COLO829 (cell line): ENCODE measurements around the gene ZSWIM3.
A peak's percentile ranks its signal among the peaks of the same experiment; 100 is the strongest.
"Not testable (repeated sequence)": the region's sequence is repeated elsewhere in the genome, so short reads cannot be mapped to it uniquely, and the experiment has no call there.

Source experiments
- DNase-seq: peaks from one replicate; pipeline ENCODE4 v3.0.0; 2012; ENCODE audit warnings: low spot score

The ZSWIM3 gene

GRCh38 chr20:45857114-45857881, at the start of gene ZSWIM3, which contains the start of gene ACOT8:
TSS of gene ZSWIM3 (plus strand) at chr20:45857614. CDS start at chr20:45857826, 212 bp downstream.
TSS of gene ACOT8 (minus strand) at chr20:45857392. CDS start at chr20:45857315, 77 bp downstream.
- peak; percentile 100 for DNase-seq

- no peak for DNase-seq
Measured at GRCh38 chr20:45810191-45810970, 47.0 kb upstream of the ZSWIM3 start.

- DNase-seq: peak; percentile 100
Measured at GRCh38 chr20:45812157-45813005, 45.0 kb upstream of the ZSWIM3 start, which contains the start of gene UBE2C. TSS of gene UBE2C (plus strand) at chr20:45812644. CDS start at chr20:45812696, 52 bp downstream.

GRCh38 chr20:45813006-45813340, 44.4 kb upstream of the ZSWIM3 start:
- no peak for DNase-seq

GRCh38 chr20:45813489-45813888, 43.9 kb upstream of the ZSWIM3 start:
- no peak for DNase-seq

- no peak for DNase-seq
Measured at GRCh38 chr20:45814314-45814713, 43.1 kb upstream of the ZSWIM3 start.

GRCh38 chr20:45816951-45817350, 40.5 kb upstream of the ZSWIM3 start:
- DNase-seq: no peak

GRCh38 chr20:45817376-45818194, 39.8 kb upstream of the ZSWIM3 start:
- no peak for DNase-seq

- no peak for DNase-seq
Measured at GRCh38 chr20:45818239-45818638, 39.2 kb upstream of the ZSWIM3 start.

GRCh38 chr20:45819466-45819865, 37.9 kb upstream of the ZSWIM3 start:
- no peak for DNase-seq

GRCh38 chr20:45821947-45822346, 35.5 kb upstream of the ZSWIM3 start:
- no peak for DNase-seq

GRCh38 chr20:45822857-45823256, 34.6 kb upstream of the ZSWIM3 start:
- DNase-seq: no peak

- DNase-seq: no peak
Measured at GRCh38 chr20:45823949-45824835, 33.2 kb upstream of the ZSWIM3 start.

- no peak for DNase-seq
Measured at GRCh38 chr20:45826381-45827019, 30.9 kb upstream of the ZSWIM3 start.

- no peak for DNase-seq
Measured at GRCh38 chr20:45827030-45827652, 30.3 kb upstream of the ZSWIM3 start, which contains the start of gene TNNC2. TSS of gene TNNC2 (minus strand) at chr20:45827312. CDS start at chr20:45827248, 64 bp downstream.

GRCh38 chr20:45827712-45828111, 29.7 kb upstream of the ZSWIM3 start:
- no peak for DNase-seq

GRCh38 chr20:45828589-45828988, 28.8 kb upstream of the ZSWIM3 start:
- DNase-seq: no peak

GRCh38 chr20:45829673-45830106, 27.7 kb upstream of the ZSWIM3 start:
- not testable (repeated sequence) for DNase-seq

- no peak for DNase-seq
Measured at GRCh38 chr20:45832619-45833018, 24.8 kb upstream of the ZSWIM3 start.
